ENCODE measurements around the gene ATF3.

DNA sequence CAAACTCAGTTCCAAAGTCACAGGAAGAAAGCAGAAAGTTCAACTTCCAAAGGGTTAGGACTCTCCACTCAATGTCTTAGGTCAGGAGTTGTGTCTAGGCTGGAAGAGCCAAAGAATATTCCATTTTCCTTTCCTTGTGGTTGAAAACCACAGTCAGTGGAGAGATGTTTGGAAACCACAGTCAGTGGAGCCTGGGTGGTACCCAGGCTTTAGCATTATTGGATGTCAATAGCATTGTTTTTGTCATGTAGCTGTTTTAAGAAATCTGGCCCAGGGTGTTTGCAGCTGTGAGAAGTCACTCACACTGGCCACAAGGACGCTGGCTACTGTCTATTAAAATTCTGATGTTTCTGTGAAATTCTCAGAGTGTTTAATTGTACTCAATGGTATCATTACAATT is 11.7 kb downstream of the ATF3 start:
- TF ChIP-seq, protein P1, sequence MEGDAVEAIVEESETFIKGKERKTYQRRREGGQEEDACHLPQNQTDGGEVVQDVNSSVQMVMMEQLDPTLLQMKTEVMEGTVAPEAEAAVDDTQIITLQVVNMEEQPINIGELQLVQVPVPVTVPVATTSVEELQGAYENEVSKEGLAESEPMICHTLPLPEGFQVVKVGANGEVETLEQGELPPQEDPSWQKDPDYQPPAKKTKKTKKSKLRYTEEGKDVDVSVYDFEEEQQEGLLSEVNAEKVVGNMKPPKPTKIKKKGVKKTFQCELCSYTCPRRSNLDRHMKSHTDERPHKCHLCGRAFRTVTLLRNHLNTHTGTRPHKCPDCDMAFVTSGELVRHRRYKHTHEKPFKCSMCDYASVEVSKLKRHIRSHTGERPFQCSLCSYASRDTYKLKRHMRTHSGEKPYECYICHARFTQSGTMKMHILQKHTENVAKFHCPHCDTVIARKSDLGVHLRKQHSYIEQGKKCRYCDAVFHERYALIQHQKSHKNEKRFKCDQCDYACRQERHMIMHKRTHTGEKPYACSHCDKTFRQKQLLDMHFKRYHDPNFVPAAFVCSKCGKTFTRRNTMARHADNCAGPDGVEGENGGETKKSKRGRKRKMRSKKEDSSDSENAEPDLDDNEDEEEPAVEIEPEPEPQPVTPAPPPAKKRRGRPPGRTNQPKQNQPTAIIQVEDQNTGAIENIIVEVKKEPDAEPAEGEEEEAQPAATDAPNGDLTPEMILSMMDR (IDR thresholded peaks at IDR 0.05): no peak
- no peak for TF ChIP-seq POLR2A (IDR thresholded peaks at IDR 0.05)
